Choroid plexus epithelial cell (primary cell): ENCODE measurements around the gene NPAT.

Experiments used
- DNase-seq: peaks from one replicate; pipeline ENCODE4 v3.0.0-alpha.2; 2010; ENCODE audit warnings: low read depth
- H3K4me3 ChIP-seq: 2 replicates; pipeline ENCODE4 v1.5.1; 2011; ENCODE audit warnings: low read depth, mild to moderate bottlenecking, control low read depth, low read length, moderate library complexity
- TF ChIP-seq, protein P1 (sequence below): conservative IDR thresholded peaks from 2 replicates; pipeline ENCODE4 v1.5.1; 2011; ENCODE audit warnings: low read depth, mild to moderate bottlenecking, control low read depth, inconsistent platforms, low read length, moderate library complexity

The NPAT gene

DNA sequence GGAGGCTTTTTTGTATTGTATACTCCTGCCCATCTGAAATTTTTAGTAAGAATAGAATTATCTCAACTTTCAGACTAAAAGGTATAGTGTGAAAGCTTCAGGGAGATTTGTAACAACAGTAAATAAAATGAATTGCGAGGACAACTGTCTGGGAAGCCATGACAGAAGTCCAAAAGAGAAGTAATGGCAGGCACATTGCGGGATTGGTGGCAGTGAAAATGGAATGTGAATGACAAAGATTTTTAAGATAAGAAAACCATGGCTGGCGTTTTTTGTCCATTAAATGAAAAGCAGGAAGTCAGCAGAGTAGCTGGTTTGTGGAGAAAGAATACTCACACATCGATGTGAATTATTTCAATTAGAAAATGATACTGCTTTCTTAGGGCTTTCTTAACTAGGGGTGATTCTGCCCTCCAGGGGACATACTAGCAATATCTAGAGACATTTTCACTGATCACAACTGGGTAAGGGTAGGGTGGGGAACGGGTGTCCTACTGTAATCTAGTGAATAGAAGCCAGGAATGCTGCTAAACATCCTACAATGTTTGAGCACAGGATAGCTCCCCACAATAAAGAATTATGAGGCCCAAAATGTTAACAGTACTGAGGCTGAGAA, 1.6 kb downstream of the NPAT start:
- peak overlapping the region; percentile 87 for H3K4me3 ChIP-seq
- peak; percentile 28 for DNase-seq
- TF ChIP-seq, protein P1, sequence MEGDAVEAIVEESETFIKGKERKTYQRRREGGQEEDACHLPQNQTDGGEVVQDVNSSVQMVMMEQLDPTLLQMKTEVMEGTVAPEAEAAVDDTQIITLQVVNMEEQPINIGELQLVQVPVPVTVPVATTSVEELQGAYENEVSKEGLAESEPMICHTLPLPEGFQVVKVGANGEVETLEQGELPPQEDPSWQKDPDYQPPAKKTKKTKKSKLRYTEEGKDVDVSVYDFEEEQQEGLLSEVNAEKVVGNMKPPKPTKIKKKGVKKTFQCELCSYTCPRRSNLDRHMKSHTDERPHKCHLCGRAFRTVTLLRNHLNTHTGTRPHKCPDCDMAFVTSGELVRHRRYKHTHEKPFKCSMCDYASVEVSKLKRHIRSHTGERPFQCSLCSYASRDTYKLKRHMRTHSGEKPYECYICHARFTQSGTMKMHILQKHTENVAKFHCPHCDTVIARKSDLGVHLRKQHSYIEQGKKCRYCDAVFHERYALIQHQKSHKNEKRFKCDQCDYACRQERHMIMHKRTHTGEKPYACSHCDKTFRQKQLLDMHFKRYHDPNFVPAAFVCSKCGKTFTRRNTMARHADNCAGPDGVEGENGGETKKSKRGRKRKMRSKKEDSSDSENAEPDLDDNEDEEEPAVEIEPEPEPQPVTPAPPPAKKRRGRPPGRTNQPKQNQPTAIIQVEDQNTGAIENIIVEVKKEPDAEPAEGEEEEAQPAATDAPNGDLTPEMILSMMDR, result peak; percentile 21

DNA sequence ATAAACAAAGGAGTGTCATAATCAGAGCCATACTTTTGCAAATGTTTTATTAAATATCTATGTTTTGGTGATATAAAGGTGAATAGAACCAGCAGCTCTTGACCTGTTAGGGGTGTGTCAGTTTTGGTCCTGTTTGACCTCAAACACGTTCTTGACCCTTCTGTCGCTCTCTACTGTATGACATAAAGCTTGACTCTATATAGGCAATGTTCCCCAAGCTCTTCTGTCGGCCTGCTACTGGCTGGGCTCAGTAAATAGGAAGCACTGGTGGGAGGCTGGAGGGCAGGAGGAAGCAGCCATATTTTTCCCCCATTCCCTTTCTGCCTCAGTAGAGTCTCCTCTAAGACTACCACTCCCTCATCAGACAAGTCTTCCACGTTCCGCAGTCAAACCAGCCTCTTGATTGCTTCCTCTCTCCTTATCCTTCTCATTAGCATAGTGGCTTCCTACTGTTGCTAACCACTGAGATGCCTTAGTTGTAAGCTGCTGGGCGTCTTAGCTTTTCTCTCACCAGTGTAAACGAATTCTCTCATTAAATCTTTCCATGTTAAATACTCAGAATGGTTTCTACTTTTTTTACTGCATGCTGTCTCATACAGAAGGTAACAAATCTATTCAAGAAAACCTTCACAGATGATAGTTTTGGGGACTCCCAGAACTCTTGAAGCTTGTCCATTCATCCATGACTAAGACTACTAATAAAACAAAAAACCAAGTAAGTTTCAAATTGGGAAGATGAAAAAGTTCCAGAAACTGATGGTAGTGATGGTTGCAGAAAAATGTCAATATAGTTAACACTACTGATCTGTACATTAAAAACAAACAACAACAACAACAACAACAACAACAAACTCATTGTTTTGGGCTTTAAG, 3.3 kb downstream of the NPAT start:
- TF ChIP-seq, protein P1, result no peak
- DNase-seq, result no peak
- H3K4me3 ChIP-seq, result no peak overlapping the region

DNA sequence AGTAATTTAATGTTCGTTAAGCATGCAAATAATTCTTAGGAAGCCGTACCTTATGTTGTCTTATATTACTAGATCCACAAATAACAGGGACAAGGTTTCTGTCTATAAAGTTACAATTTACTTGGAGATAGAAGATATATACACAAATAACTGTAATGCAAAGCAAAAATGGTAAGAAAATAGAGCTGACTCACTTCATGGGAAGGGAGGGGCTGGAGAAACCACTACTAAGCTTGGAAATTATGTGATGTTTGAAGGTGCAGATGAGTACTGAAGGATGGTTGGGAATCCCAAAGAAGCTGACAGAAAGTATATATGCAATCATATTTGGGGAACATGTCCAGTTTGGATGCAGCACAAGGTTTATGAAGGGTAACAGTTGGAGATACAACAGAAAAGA, 4.0 kb downstream of the NPAT start:
- TF ChIP-seq, protein P1, result no peak
- H3K4me3 ChIP-seq, result no peak overlapping the region
- no peak for DNase-seq

DNA sequence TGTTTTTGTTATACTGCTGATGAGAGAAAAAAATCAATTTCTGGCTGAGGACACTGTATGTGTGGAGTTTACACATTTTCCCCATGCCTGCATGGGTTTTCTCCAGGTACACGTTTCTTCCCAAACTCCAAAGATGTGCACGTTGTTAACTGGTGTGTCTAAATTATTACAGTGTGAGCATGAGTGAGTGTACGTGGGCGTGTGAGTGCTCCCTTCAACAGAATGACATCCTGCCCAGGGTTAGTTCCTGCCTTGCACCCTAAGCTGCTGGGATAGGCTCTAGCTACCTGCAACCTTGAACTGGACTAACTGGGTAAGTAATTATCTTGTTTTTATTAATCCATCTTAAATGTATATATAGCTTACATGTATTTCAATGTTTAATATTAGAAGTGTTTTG, 5.5 kb downstream of the NPAT start:
- H3K4me3 ChIP-seq, result no peak overlapping the region
- TF ChIP-seq, protein P1, result no peak
- DNase-seq, result no peak

DNA sequence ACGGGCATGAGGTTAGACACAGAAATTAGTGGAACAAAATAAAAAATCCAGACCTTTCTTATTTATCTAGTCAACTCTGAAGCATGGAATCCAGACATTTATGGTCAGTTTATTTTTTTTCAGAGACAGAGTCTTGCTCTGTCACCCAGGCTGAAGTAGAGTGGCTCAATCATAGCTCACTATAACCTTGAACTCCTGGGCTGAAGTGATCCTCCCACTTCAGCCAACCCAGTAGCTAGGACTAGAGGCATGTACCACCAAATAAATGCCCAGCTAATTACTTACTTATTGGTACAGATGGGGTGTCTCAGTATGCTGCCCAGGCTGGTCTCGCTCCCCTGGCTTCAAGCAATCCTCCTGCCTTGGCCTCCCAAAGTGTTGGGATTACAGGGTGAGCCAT, 8.7 kb downstream of the NPAT start:
- no peak overlapping the region for H3K4me3 ChIP-seq
- TF ChIP-seq, protein P1, result no peak

DNA sequence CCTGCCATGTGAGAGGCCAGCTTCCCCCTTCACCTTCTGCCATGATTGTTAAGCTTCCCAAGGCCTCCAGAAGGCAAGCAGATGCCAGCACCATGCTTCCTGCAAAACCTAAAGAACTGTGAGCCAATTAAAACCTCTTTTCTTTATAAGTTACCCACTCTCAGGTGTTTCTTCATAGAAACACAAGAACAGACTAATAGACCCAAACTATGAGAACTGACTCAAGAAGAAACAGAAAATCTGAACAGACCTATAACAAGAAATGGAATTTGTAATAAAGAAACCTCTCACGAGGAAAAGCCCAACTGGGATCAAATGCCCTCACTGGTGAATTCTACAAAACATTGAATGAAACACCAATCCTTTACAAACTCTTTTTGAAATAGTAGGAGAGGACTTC, 12.0 kb downstream of the NPAT start:
- TF ChIP-seq, protein P1, result no peak
- DNase-seq, result no peak
- no peak overlapping the region for H3K4me3 ChIP-seq

More for the DNA sequence above, 8.7 kb downstream of the NPAT start:
- DNase-seq, result no peak

DNA sequence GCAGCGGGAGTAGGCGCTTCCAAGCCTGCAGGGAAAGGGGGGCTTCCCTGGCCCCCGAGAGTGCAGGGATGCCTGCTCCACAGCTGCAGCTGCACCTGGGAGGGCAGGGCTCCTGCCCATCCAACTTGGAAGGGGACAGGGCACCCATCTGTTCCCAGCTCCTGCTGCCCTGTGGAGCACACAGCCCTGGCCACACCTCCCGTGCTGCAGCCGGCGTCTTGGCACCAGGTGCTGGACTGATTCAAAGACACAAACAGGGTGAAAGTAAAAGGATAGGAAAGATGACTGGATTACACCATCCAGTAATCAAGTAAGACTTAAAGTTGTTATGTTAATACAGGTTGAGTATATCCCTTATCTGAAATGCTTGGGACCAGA, 14.8 kb downstream of the NPAT start:
- H3K4me3 ChIP-seq, result no peak overlapping the region
- DNase-seq, result no peak
- TF ChIP-seq, protein P1, result no peak
